Right hindlimb (tissue), 1 donor: ENCODE data around the gene USB1.

Source experiments
- DNase-seq: peaks from one replicate; pipeline ENCODE4 v3.0.0-alpha.2; 2018

USB1 gene

GRCh38 chr16:58021661-58022551, 20.7 kb downstream of the USB1 start:
- peak; percentile 17 for DNase-seq

GRCh38 chr16:58022601-58023371, 21.6 kb downstream of the USB1 start:
- DNase-seq: peak; percentile 71

- DNase-seq: peak; percentile 35
Measured at GRCh38 chr16:58024486-58025350, 23.5 kb downstream of the USB1 start.

GRCh38 chr16:58025351-58026138, 24.3 kb downstream of the USB1 start, which contains the start of gene MMP15:
Gene MMP15, plus strand, starts transcription at chr16:58025754. Its CDS starts 597 bp downstream, at chr16:58026351.
- peak; percentile 75 for DNase-seq

GRCh38 chr16:58026139-58026704, 25.0 kb downstream of the USB1 start:
- DNase-seq: peak; percentile 66

- DNase-seq: peak; percentile 42
Measured at GRCh38 chr16:58026705-58027160, 25.5 kb downstream of the USB1 start.

- peak; percentile 61 for DNase-seq
Measured at GRCh38 chr16:58027161-58027915, 26.1 kb downstream of the USB1 start.

- no peak for DNase-seq
Measured at GRCh38 chr16:58027916-58028455, 26.8 kb downstream of the USB1 start.

GRCh38 chr16:58028541-58029070, 27.4 kb downstream of the USB1 start:
- peak; percentile 29 for DNase-seq

- no peak for DNase-seq
Measured at GRCh38 chr16:58029410-58029809, 28.2 kb downstream of the USB1 start.

- no peak for DNase-seq
Measured at GRCh38 chr16:58030136-58030840, 29.1 kb downstream of the USB1 start.

GRCh38 chr16:58031016-58031800, 30.0 kb downstream of the USB1 start:
- no peak for DNase-seq

- no peak for DNase-seq
Measured at GRCh38 chr16:58032710-58033293, 31.6 kb downstream of the USB1 start.

GRCh38 chr16:58034128-58034685, 33.0 kb downstream of the USB1 start:
- DNase-seq: no peak

GRCh38 chr16:58034774-58035173, 33.6 kb downstream of the USB1 start:
- no peak for DNase-seq

GRCh38 chr16:58035356-58036170, 34.4 kb downstream of the USB1 start:
- no peak for DNase-seq

- DNase-seq: no peak
Measured at GRCh38 chr16:58036943-58037342, 35.7 kb downstream of the USB1 start.
